Esophagus muscularis mucosa (tissue), 4 donors: ENCODE measurements around the gene GRM4. TPM values are rescaled to one million over a fixed set of nuclear protein-coding genes. Genes with fewer than 3 reads are reported as not detected.
A peak's percentile ranks its signal among the peaks of the same experiment; 100 is the strongest.

Experiments
- DNase-seq: peaks from one replicate; pipeline ENCODE4 v3.0.0-alpha.2; 2017; ENCODE audit errors: extremely low spot score
- H3K27ac ChIP-seq, 4 donors: fragments of 200-600 bp; sonication (generic); replicated peaks in 1 of 4; 1 replicate in 3 of 4; 2 replicates in 1 of 4; pipeline ENCODE4 v1.5.1; 2016 to 2019; ENCODE audit warnings: mild to moderate bottlenecking in 1 of 4
- H3K27me3 ChIP-seq, 4 donors: fragments of 200-600 bp; sonication (generic); one replicate each; pipeline versions ENCODE4 v1.5.1 to v1.6.0; 2016 to 2019
- H3K36me3 ChIP-seq, 4 donors: fragments of 200-600 bp; sonication (generic); one replicate each; pipeline ENCODE4 v1.5.1; 2016 to 2019
- H3K4me1 ChIP-seq, 4 donors: fragments of 200-600 bp; sonication (generic); one replicate each; pipeline ENCODE4 v1.5.1; 2016 to 2019
- H3K4me3 ChIP-seq, 4 donors: fragments of 200-600 bp; sonication (generic); 1 replicate in 2 of 4; 2 replicates in 2 of 4; pipeline ENCODE4 v1.5.1; 2016 to 2019; ENCODE audit warnings: mild to moderate bottlenecking in 4 of 4, moderate library complexity in 1 of 4
- H3K9me3 ChIP-seq, 4 donors: fragments of 200-600 bp; sonication (generic); 1 replicate in 3 of 4; 2 replicates in 1 of 4; pipeline ENCODE4 v1.5.1; 2016 to 2019
- EP300 ChIP-seq: sonication (generic); formaldehyde crosslinking; IDR thresholded peaks from one replicate; pipeline ENCODE4 v1.6.1; 2017; ENCODE audit warnings: antibody characterized with exemption
- POLR2A ChIP-seq: fragments of 450-650 bp; IDR thresholded peaks from one replicate; pipeline ENCODE4 v1.6.1; 2017; ENCODE audit warnings: antibody characterized with exemption, moderate library complexity, mild to moderate bottlenecking, low read depth
- POLR2AphosphoS5 ChIP-seq, 2 donors: sonication (generic); formaldehyde crosslinking; IDR thresholded peaks; one replicate each; pipeline ENCODE4 v1.6.1; 2017; ENCODE audit warnings: antibody characterized with exemption in 2 of 2
- WGBS: methylation state at CpG from one replicate; pipeline ENCODE4 v1.1.5; 2018; 5-methylcytosine and 5-hydroxymethylcytosine counted together
- intact Hi-C: fragments of 100-400 bp; cut with DNase I; formaldehyde crosslinking; loops from one replicate; pipeline ENCODE4 v1.15.1; 2023
- total RNA-seq, 4 donors: library from RNA; depleted of rRNA; stranded (reverse); fragments of >200 nt; gene quantifications; one replicate each; pipeline versions ENCODE4 v1.1.0 to v1.2.1, GENCODE V29; 2016
- TF ChIP-seq, protein P1 (sequence below), 3 experiments: fragments of 200-600 bp in 2 of 3; fragments of 450-650 bp in 1 of 3; sonication (generic) in 2 of 3; IDR thresholded peaks; one replicate each; pipeline ENCODE4 v1.5.1; 2017 to 2019; ENCODE audit warnings: antibody characterized with exemption in 3 of 3, mild to moderate bottlenecking in 2 of 3, moderate library complexity in 1 of 3

Gene GRM4
- total RNA-seq, 4 donors from 2014 or later, result not detected

DNA sequence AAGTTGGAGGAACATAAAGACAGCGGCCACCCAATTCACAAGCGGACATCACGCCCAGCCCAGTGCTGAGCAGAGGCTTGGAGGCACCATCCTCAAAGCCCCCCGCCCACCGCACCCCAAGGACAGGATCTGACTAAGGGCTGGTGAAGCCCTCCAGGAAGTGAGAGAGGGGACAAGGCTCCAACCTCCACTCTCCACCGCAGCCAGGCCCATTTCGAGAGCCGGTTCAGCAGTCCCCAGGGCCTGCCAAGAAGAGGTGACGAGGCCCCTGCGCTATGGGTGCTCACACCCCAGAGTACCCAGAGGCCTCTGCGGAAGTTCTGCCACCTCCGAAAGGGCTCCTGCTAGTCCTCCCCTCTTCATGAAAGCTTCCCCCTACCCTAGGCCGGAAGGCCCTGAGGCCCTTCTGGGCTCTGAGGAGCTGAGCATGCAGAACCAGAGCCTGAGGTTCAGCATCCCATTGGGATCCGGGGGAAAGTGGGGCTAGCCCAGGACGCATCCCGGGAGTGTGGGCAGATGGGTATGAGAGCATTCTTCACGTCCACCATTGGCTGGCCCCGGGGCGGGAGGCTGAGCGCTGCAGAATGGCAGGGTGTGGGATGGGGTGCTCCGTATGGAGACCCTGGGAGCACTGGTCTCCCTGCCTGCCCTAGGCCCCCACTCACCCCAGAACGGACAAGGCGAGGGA, 2.5 kb downstream of the GRM4 start:
- DNase-seq, result no peak
- Histone ChIP-seq H3K27ac (no peak overlapping the region), H3K4me3 (peak overlapping the region; percentile 46 to 58 (median 51)), H3K27me3 (peaks cover 0 to 98% (median 69%) of the 10 kb centered on the region in 4 donors), H3K36me3 (no peaks in the 10 kb centered on the region), H3K4me1 (peaks cover 24 to 44% (median 36%) of the 10 kb centered on the region in 4 donors), H3K9me3 (no peaks in the 10 kb centered on the region)
- TF ChIP-seq EP300, result no peak
- no peak for TF ChIP-seq POLR2A
- TF ChIP-seq POLR2AphosphoS5 (IDR thresholded peaks at IDR 0.05), result no peak
- intact Hi-C loops, result loop anchor here (10.0 kb wide), 1 partner anchor 89 kb away; no protein-coding TSS in a partner anchor
- 44% methylated on average over 8 of the region's 23 CpGs for WGBS

DNA sequence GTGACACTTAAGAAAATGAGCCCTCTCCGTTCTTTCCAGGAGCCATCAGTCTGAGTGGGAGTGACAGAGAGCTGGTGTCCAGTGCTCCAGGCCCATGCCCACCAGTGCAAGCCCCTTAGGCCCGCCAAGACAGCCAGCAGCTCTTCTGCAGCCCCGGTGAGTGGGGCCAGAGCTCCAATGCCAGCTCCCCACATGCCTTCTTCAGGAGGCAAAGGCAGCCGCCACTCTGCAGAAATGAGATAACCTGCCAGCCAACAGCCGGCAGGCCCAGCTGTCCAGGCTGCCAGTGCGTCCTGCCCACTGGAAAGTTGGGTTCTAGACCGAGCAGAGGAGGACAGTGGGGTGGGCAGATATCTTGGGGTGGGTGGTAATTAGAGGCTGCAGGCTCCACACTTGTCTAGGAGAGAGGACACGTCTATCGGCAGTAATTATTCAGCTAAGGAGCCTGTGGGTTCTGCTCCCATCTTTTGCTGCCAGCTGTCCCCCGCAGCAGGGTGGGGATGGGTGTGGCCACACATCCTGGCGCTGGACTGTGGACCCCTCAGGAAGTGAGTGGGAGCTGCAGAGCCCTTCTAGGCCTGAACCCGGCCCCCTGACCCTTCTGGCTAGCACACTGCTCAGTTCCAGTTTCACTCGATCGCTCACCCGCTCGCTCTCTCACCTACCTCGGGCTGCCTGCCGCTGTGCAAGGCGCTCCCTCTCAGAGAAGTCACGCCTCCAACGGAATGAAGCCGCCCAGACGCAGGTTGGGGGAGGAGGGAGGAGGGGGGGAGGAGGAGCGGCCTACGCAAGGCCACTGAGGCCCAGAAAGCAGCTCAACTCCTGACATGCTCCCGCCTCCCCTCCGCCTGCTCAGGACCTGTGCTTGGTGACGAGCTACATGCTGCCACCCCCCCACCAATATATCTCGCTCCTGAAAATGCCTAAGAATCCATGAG, 3.6 kb downstream of the GRM4 start:
- Histone ChIP-seq H3K4me1 (peaks cover 24 to 44% (median 36%) of the 10 kb centered on the region in 4 donors), H3K9me3 (no peaks in the 10 kb centered on the region), H3K27me3 (peaks cover 0 to 100% (median 70%) of the 10 kb centered on the region in 4 donors), H3K36me3 (no peaks in the 10 kb centered on the region), H3K4me3 (no peak overlapping the region), H3K27ac (no peak overlapping the region)
- DNase-seq, result no peak
- intact Hi-C loops, result loop anchor here (10.0 kb wide), 1 partner anchor 88 kb away; no protein-coding TSS in a partner anchor
- 29% methylated on average over 15 of the region's 29 CpGs for WGBS
- TF ChIP-seq, protein P1, sequence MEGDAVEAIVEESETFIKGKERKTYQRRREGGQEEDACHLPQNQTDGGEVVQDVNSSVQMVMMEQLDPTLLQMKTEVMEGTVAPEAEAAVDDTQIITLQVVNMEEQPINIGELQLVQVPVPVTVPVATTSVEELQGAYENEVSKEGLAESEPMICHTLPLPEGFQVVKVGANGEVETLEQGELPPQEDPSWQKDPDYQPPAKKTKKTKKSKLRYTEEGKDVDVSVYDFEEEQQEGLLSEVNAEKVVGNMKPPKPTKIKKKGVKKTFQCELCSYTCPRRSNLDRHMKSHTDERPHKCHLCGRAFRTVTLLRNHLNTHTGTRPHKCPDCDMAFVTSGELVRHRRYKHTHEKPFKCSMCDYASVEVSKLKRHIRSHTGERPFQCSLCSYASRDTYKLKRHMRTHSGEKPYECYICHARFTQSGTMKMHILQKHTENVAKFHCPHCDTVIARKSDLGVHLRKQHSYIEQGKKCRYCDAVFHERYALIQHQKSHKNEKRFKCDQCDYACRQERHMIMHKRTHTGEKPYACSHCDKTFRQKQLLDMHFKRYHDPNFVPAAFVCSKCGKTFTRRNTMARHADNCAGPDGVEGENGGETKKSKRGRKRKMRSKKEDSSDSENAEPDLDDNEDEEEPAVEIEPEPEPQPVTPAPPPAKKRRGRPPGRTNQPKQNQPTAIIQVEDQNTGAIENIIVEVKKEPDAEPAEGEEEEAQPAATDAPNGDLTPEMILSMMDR (IDR thresholded peaks at IDR 0.05), result no peak
- TF ChIP-seq POLR2AphosphoS5 (IDR thresholded peaks at IDR 0.05) (no peak), POLR2A (no peak), EP300 (no peak)

DNA sequence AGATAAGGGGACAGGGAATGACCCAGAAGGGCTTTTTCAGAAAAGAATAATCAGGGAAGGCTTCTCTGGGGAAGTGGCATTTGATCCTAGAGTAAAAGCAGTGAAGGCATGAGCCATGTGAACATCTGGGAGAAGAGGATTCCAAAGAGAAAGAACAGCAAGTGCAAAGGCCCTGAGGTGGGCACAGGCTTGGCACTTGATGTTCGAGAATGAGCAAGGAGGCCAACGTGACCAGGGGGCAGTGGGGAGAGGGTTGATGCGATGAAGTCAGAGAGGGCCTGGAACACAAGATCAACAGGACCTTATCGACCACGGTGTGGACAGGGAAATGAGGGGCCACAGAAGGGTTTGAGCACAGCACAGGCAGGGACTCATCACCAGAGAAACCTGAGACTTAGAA, 5.8 kb downstream of the GRM4 start:
- Histone ChIP-seq H3K27me3 (peaks cover 0 to 100% (median 63%) of the 10 kb centered on the region in 4 donors), H3K9me3 (no peaks in the 10 kb centered on the region), H3K4me3 (no peak overlapping the region), H3K4me1 (peaks cover 20 to 33% (median 27%) of the 10 kb centered on the region in 4 donors), H3K27ac (no peak overlapping the region), H3K36me3 (no peaks in the 10 kb centered on the region)
- 80% methylated on average over 5 of the region's 5 CpGs for WGBS
- intact Hi-C loops, result loop anchor here (10.0 kb wide), 1 partner anchor 85 kb away; no protein-coding TSS in a partner anchor
- no peak for DNase-seq
- no peak for TF ChIP-seq EP300
- TF ChIP-seq POLR2AphosphoS5 (IDR thresholded peaks at IDR 0.05), result no peak
- no peak for TF ChIP-seq POLR2A
- TF ChIP-seq, protein P1 (IDR thresholded peaks at IDR 0.05), result no peak

DNA sequence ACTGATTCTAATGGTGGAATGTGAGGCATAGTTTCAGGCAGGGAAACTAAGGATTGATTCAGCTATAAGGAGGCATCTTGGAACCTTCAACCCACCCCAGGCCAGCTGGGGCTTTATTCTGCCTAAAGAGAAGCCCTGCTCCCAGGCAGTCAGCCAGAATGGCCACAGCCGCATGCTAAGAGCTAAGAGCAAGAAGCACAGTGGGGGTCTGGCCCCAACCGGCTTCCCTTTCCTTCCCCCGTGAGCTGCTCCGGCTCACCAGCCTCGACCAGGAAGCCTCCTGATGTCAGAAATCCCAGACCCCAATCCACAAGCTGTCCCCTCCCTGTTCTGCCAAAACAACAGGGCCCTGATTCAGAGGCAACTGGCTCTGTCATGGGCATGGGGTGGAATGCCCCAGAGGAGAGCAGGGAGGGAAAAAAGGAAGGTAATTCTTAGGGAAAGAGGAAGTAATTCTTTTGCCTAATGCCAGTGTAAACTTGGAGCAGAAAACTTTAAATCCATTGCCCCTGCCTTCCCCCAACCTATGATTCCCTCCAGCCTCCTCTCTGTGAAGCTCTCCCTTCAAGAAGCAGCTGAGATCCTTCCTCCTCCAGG, 6.9 kb downstream of the GRM4 start:
- intact Hi-C loops, result no loop called here
- no peak for TF ChIP-seq POLR2A
- TF ChIP-seq, protein P1 (IDR thresholded peaks at IDR 0.05), result no peak
- TF ChIP-seq POLR2AphosphoS5 (IDR thresholded peaks at IDR 0.05), result no peak
- no peak for TF ChIP-seq EP300
- DNase-seq, result no peak
- WGBS, result 50% methylated on average over 2 of the region's 5 CpGs
- no peak overlapping the region for H3K27ac ChIP-seq
- H3K27me3 ChIP-seq, result peaks cover 0 to 100% (median 58%) of the 10 kb centered on the region in 4 donors
- peaks cover 10 to 22% (median 16%) of the 10 kb centered on the region in 4 donors for H3K4me1 ChIP-seq
- H3K36me3 ChIP-seq, result no peaks in the 10 kb centered on the region
- H3K9me3 ChIP-seq, result no peaks in the 10 kb centered on the region
- H3K4me3 ChIP-seq, result no peak overlapping the region
